Mesothelial cell of epicardium (in vitro differentiated cells): ENCODE measurements around the gene IL10RA. TPM values are rescaled to one million over a fixed set of nuclear protein-coding genes. Genes with fewer than 3 reads are reported as not detected.
A peak's percentile ranks its signal among the peaks of the same experiment; 100 is the strongest.

Experiments
- DNase-seq, 2 experiments: peaks; one replicate each; pipeline ENCODE4 v3.0.0; 2021; ENCODE audit warnings: low spot score in 2 of 2; ENCODE audit not compliant: unreplicated experiment in 2 of 2
- H3K27ac Mint-ChIP-seq: 2 replicates; pipeline ENCODE4 v1.8.0; 2021; ENCODE audit warnings: mixed read lengths
- H3K27me3 Mint-ChIP-seq: 2 replicates; pipeline ENCODE4 v1.8.0; 2021; ENCODE audit warnings: low read depth, mixed read lengths
- H3K36me3 Mint-ChIP-seq: 2 replicates; pipeline ENCODE4 v1.8.0; 2021; ENCODE audit warnings: mixed read lengths
- H3K4me1 Mint-ChIP-seq: 2 replicates; pipeline ENCODE4 v1.8.0; 2021; ENCODE audit warnings: mixed read lengths
- H3K4me3 Mint-ChIP-seq: 2 replicates; pipeline ENCODE4 v1.8.0; 2021; ENCODE audit warnings: mild to moderate bottlenecking, moderate library complexity, mixed read lengths
- H3K9me3 Mint-ChIP-seq: 2 replicates; pipeline ENCODE4 v1.8.0; 2021; ENCODE audit warnings: mixed read lengths
- CTCF ChIP-seq: fragments of 200-600 bp; sonication (generic); IDR thresholded peaks from one replicate; pipeline ENCODE4 v1.5.0; 2021; ENCODE audit warnings: antibody characterized with exemption; ENCODE audit not compliant: unreplicated experiment
- total RNA-seq: library from RNA; stranded (reverse); gene quantifications from 3 replicates; pipeline ENCODE4 v1.2.1, GENCODE V29; 2021

The IL10RA gene
- total RNA-seq, 1 donor from 2014 or later: 0.78 TPM

GRCh38 chr11:117980280-117980679 lies 5.9 kb upstream of the IL10RA start:
- Mint-ChIP-seq H3K36me3 (no peaks in the 10 kb centered on the region), H3K4me3 (no peak overlapping the region), H3K9me3 (no peaks in the 10 kb centered on the region), H3K27me3 (peaks cover 61% of the 10 kb centered on the region), H3K27ac (no peak overlapping the region), H3K4me1 (peaks cover 2% of the 10 kb centered on the region)
- no peak for TF ChIP-seq CTCF
- no peak for DNase-seq

- DNase-seq: no peak
- H3K27me3 Mint-ChIP-seq: peaks cover 64% of the 10 kb centered on the region
- H3K27ac Mint-ChIP-seq: no peak overlapping the region
- no peaks in the 10 kb centered on the region for H3K36me3 Mint-ChIP-seq
- no peaks in the 10 kb centered on the region for H3K9me3 Mint-ChIP-seq
- no peak for TF ChIP-seq CTCF
- peaks cover 4% of the 10 kb centered on the region for H3K4me1 Mint-ChIP-seq
- H3K4me3 Mint-ChIP-seq: no peak overlapping the region
Measured at GRCh38 chr11:117980720-117981119, 5.5 kb upstream of the IL10RA start.

GRCh38 chr11:117983163-117983475 lies 3.1 kb upstream of the IL10RA start:
- no peak overlapping the region for H3K4me3 Mint-ChIP-seq
- TF ChIP-seq CTCF: no peak
- no peak for DNase-seq
- no peaks in the 10 kb centered on the region for H3K36me3 Mint-ChIP-seq
- H3K4me1 Mint-ChIP-seq: peaks cover 6% of the 10 kb centered on the region
- H3K9me3 Mint-ChIP-seq: no peaks in the 10 kb centered on the region
- no peak overlapping the region for H3K27ac Mint-ChIP-seq
- peaks cover 80% of the 10 kb centered on the region for H3K27me3 Mint-ChIP-seq

GRCh38 chr11:117984476-117984875 lies 1.7 kb upstream of the IL10RA start:
- Mint-ChIP-seq H3K27ac (no peak overlapping the region), H3K36me3 (no peaks in the 10 kb centered on the region), H3K27me3 (peaks cover 88% of the 10 kb centered on the region), H3K4me1 (peaks cover 6% of the 10 kb centered on the region), H3K4me3 (peak overlapping the region; percentile 72), H3K9me3 (no peaks in the 10 kb centered on the region)
- TF ChIP-seq CTCF: no peak
- no peak for DNase-seq

- no peak for DNase-seq
- no peak for TF ChIP-seq CTCF
- Mint-ChIP-seq H3K9me3 (no peaks in the 10 kb centered on the region), H3K27me3 (peaks cover 77% of the 10 kb centered on the region), H3K4me3 (peak overlapping the region; percentile 62), H3K36me3 (no peaks in the 10 kb centered on the region), H3K27ac (no peak overlapping the region), H3K4me1 (peaks cover 6% of the 10 kb centered on the region)
Measured at GRCh38 chr11:117986981-117987574, 884 bp downstream of the IL10RA start.
